HG03039 (cell line): ENCODE data around the gene HJURP.
A peak's percentile ranks its signal among the peaks of the same experiment; 100 is the strongest.
"Not testable (repeated sequence)": the region's sequence is repeated elsewhere in the genome, so short reads cannot be mapped to it uniquely, and the experiment has no call there.

ENCODE experiments used
- ATAC-seq: cut with Tn5 transposase; IDR thresholded peaks from one replicate; pipeline ENCODE4 v1.9.1; 2021; ENCODE audit warnings: mild to moderate bottlenecking, moderate library complexity; ENCODE audit not compliant: unreplicated experiment

HJURP gene, protein sequence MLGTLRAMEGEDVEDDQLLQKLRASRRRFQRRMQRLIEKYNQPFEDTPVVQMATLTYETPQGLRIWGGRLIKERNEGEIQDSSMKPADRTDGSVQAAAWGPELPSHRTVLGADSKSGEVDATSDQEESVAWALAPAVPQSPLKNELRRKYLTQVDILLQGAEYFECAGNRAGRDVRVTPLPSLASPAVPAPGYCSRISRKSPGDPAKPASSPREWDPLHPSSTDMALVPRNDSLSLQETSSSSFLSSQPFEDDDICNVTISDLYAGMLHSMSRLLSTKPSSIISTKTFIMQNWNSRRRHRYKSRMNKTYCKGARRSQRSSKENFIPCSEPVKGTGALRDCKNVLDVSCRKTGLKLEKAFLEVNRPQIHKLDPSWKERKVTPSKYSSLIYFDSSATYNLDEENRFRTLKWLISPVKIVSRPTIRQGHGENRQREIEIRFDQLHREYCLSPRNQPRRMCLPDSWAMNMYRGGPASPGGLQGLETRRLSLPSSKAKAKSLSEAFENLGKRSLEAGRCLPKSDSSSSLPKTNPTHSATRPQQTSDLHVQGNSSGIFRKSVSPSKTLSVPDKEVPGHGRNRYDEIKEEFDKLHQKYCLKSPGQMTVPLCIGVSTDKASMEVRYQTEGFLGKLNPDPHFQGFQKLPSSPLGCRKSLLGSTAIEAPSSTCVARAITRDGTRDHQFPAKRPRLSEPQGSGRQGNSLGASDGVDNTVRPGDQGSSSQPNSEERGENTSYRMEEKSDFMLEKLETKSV

DNA sequence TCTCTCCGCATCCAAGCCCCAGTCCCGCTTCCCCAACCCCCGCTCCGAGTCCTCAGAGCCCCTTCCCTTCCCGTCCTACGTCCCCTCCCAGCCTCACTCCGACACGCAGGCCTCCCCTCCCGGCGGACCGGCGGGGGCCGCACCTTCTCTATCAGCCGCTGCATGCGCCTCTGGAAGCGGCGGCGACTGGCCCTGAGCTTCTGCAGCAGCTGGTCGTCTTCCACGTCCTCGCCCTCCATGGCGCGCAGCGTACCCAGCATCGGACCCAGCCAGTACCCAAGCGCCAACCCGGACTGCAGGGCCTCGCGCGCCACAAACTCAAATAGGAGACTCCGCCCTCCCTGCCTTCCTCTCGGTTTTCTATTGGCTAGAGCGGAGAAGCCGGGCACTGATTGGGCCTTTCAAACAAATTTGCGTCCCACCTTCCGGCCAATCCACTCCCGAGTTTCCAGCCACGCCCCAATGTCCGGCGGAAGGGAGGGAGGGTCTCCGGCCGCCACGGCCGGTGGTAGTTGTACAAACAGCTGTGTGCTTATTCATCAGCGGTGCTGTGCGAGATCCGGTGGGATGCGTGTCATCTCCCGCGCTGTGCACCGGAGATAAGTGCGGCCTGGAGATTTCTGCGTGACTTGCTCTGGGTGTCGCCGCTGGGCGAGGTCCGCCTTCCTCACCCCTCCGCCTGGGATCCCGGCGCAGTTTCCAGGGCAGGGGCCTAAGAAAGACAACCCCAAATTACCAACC, at the start of gene HJURP:
Gene HJURP, minus strand, starts transcription at position 295 of the 741 bp plus-strand sequence. Its CDS starts 35 bp downstream, at position 260.
- peak; percentile 93 for ATAC-seq

DNA sequence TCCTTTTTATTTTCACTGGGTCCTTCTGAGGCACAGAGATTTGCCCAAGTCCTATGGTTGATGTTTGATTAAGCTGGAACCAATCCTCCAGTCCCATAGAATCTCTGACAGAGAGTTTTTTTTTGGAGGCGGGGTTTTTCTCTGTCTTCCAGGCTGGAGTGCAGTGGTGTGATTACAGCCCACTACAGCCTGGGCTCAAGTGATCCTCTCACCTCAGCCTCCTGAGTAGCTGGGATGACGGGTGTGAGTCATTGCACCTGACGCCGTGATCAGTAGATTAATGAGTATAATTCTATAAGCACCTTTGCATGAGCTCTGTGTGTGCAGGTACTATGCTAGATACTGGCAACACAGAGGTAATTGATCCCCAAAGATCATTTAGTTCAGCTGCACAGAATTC, 47.5 kb upstream of the HJURP start:
- ATAC-seq: no peak

DNA sequence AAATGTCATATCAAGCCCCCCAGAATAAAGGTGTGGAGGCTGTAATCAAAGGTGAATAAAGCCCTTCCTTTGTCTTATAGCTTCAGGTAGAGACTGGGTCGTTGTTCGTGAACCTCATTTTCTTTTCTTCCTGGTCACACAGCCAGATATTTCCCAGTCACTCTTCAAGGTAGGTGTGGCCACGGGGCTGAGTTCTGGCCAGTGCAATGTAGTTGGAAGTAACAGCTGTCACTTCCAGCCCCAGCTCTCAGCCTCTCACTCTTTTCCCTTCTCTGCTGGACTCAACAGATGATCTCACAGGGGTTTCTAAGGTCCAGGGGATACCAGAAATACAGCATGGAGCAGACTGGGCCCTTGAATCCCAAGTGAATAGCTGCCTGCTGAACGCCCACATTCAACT, 47.0 kb upstream of the HJURP start:
- no peak for ATAC-seq

DNA sequence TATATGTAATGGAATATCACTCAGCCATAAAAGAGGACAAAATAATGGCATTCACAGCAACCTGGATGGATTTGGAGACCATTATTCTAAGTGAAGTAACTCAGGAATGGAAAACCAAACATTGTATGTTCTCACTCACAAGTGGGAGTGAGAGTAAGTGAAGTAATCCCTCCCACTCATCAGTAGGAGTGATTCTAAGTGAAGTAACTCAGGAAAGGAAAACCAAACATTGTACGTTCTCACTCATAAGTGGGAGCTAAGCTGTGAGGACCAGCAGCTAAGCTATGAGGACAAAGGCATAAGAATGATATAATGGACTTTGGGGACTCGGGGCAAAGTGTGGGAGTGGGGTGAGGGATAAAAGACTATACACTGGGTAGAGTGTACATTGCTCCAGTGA, 41.9 kb upstream of the HJURP start:
- ATAC-seq: not testable (repeated sequence)

DNA sequence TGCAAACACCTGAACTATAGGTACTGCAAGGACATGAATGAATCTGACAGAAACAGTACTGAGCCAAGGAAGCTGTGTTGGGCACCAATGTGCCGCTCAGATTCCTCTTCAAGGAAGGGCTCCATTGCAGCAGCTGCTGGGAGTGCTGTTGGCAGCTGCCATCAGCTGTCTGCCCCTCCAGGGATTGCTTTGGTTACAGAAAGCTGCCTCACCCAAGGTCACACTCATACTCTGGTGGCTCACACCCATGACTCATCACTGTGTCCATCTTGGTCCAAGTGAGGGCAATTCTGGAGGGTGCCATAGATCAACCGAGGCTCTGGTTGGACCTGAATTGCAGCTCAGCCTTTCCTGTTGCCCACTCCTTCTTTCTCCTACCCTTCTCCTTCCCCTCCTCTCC, 38.5 kb upstream of the HJURP start:
- no peak for ATAC-seq

DNA sequence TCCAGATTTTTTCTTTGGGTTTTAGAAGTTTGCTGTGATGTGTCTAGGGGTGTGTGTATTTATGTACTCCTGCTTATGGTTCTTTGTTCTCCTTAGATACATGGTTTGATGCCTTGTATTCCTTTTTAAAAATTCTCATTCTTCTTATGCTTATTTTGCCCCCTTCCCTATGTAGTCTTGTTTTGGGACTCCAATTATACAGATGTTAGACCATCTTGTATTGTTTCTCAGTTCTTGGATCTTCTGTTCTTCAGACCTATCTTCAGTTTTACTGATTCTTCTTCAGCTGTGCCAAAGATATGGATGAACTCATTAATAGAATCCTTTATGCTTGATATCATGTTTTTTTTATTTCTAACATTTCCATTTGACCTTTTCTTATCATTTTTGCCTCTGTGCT, 28.0 kb upstream of the HJURP start:
- no peak for ATAC-seq

DNA sequence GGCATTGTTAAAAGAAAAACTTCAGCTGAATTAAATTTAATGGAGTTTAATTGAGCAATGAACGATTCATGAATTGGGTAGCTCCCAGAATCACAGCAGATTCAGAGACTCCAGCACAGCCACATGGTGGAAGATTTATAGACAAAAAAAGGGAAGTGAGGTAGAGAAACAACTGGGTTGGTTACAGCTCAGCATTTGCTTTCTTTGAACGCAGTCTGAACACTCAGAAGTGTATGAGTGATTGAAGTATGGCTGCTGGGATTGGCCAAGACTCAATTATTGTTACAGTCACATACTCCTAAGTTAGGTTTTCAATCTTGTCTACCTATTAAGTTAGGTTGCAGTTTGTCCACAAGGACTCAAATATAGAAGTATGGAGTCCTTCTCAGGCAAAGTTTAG, 17.8 kb upstream of the HJURP start:
- ATAC-seq: not testable (repeated sequence)

DNA sequence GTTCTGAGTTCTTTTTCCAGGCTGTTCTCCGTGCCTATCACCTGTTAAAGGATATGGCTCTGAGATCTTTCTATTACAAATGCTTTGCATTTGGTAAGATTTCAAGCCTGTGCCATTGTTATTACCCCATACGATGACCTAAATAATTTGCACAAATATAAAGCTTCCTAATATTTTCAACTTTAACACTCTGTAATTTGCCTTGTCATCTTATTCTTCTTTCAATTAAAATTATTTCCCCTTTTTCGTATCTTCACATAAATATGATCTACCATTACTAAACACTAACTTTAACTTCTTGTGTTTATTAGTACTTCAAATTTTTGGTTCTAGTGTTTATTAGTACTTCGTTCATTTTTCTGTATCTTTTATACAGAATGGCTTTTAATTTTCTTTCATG, 17.1 kb upstream of the HJURP start:
- ATAC-seq: no peak

DNA sequence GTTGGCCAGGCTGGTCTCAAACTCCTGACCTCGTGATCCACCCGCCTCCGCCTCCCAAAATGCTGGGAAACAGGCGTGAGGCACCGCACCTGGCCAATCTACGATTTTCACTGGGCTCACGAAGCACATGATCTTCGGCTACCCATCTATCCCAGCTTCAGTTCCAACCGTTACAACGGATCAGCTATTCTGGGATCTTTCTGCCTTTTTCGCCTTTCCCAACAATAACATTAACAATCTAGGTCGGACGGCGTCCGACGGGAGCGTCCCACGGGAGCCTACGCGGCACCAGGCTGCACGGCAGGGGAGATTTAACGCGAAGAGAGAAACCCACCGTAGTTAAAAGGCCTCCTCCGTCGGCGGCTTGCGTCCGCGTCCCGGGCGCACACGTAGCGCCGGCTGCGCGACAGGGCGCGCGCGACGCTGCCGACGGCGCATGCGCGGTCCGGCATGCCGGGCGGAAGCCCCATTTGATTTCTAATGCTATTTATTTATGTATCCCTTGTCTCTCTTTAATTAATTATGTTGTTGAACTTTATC, 13.7 kb upstream of the HJURP start, which contains the start of gene MSL3B:
Gene MSL3B, minus strand, starts transcription at position 394 of the 540 bp plus-strand sequence.
- ATAC-seq: no peak

DNA sequence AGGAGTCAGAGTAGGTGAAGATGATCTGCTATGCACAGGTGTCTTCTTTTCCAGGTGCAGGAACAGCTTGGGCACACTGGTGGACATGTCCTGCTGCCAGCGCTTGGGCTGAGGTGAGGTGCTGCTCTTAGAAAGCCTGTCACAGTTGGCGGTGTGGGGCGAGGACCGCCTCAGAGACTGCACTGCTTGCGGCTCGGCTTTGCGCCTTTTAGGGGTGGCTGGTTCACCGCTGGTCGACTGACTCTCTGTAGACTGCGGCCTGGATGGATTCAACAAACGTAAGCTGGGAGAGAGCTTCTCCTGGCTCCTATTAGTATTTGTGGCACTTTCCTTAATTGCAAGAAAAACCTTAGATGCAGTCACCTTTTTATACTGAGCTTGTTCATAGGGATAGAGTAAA, 12.1 kb upstream of the HJURP start:
- no peak for ATAC-seq

DNA sequence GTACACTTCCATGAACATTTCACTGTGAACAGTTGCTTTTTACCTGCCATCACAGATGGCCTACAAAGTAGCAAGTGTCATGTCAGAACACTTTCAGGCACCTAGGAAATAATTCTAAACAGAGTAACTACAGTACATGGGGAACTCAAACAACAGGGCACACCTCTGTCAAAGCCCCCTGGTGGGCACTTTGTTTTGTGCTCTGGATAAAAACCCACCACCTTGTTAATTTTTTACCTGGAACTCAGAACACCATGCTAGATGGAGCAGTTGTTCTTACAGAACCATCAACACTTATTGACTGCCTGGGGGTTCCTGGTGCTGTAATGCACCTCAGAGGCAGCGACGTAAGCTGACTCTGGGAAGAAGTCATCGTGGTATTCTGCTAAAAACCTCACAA, 11.5 kb upstream of the HJURP start:
- no peak for ATAC-seq

DNA sequence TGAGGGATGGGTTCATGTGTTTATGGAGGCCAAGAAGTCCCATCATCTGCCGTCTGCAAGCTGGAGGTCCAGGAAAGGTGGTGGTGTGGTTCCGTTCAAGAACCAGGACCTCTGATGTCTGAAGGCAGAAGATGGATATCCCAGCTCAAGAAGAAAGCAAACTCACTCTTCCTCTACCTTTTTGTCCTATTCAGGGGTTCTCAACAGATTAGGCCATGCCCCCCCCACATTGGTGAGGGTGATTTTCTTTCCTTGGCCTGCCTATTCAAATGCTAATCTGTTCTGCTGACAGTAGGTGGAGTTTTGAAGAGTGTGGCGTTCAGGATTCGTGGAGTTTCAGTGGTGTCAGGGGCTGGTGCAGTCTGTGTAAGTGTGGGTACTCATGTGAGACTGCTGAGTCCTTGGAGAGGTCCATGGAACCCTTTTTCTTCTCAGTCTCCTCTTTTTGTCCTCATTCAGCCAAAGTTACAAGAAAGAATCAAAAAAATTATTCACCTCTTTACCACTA, 8.0 kb upstream of the HJURP start:
- ATAC-seq: no peak

DNA sequence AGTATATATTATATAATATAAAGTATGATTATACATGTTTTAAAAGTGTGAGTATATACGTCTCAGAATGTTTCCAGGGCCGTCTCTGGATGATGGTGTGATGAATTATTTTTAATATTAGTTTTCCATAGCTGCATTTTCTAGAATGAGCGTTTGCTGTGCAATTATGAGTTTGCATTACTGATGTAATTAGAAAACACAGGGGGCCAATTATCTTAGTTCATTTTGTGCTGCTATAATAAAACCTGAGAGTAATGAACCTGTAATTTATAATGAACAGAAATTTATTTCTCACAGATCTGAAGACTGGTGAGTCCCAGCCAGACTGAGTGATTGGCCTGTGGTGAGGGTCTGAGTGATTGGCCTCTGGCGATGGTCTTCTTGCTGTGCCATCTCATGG, 4.0 kb upstream of the HJURP start:
- ATAC-seq: no peak

DNA sequence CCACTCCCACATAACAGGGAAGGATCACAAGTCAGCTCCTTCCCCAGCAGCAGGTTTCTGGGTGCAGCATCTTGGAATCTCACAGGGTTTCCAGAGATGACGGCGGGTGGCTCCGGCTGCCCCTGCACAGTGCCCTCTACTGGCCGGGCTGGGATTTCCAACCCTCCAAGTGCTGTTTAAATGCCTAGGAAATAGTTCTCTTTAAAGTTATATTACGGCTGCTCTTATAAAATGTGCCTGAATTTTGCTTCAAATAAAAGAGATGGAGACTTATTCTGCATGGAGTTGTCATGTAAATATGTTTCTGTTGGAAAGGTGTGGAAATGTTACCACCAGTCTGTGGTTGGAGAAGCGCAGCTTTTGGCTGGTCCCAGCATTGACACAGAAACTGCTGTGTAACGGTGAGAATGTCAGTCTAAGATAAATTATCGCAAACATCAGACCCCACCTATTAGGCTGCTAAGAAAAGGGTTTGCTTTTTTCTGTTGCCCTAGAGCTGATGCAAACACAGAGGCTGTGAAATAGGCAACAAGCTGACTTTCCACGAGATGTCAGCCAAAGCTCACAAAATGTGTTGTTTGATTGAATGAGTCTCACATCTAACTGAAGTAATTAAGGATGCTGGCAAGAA, 3.3 kb upstream of the HJURP start:
- ATAC-seq: no peak

DNA sequence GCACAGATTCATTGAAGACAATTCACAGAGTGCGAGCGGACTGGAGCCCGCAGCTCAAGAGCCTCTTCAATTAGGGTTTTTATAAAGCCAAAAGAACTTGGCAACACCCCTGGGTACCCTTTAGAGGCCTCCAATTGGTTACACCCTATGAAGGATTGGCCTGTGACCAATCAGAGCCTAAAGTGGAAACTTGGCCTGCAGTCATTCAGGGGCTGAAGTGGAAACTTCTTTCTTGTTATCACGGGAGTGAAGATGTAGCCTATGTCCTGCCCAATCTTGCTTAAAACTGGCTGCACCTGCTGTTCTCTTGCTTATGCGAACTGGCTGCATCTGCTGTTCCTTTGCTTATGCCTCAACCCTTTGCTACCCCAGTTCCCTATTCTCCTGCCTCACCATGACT, 1.8 kb upstream of the HJURP start:
- no peak for ATAC-seq

DNA sequence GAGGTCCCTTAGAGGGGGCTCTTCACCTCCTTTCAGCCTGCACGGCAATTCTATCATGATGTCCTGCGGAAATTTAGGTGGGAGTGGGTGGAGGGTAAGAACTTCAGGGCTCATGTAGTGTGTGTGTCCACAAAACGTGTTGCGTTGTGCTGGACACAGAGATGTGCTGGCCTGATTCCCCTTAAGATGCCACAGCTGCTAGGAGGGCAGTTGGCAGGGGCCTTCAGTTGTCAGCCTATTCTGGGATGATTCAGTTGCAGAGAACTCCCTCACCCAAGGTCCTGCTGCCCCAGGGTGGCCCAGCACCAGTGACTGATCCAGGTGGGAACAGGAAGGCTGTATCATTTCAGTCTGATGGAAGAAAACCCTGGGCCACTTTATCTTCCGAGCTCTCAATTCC, 1.0 kb upstream of the HJURP start:
- no peak for ATAC-seq

DNA sequence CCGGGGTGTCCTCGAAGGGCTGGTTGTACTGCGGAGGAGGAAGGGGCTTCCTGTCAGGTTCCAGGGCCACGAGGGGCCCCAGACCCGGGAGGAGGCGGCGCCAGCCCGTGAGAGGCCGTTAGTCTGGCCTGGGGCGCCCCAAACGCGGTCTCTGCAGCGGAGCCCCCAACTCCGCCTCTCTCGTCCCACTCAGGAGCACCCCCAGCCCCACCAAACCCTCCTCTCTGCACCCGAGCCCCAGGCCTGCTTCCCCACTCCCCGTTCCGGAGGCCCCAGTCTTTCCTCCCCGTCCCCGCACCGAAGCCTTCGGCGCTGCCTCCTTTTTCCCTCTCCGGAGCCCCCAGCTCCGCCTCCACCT, 473 bp downstream of the HJURP start:
- ATAC-seq: no peak

DNA sequence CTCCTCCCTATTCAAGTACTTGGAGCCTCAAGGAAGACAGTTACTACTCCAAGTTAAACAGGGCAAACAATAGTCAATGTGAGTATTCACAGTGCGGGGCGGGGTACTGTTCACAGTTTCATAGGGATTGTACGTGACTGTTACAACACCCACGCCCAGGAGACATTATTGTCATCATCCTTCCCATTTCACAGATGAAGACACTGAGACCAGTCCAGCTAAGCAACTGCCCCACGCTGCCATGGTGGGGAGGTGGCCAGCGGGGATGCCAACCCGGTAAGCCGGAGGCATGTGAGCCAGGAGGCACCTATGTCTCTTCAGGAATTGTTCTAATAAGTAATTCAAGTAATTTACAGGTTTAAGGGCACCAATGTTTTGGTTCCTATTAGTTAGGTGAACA, 982 bp downstream of the HJURP start:
- ATAC-seq: no peak

DNA sequence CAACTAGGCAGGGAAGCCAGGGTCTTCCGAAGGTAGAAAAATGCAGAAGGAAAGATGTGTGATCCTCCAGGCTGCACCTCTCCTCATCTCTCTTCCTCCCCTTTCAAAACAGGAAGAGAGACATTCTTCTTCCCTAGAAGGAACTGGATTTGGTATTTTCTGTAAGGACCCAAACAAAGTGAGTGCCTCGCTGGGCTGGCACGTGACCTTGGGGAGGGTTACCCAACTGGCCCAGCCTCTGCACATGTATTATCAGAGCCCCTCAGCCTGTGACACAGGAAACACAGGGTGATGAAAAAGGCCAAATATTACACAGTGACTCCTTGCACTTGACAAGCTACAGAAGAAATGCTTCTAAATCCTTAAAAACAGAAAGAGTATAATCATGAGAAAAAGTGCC, 2.3 kb downstream of the HJURP start:
- ATAC-seq: no peak

DNA sequence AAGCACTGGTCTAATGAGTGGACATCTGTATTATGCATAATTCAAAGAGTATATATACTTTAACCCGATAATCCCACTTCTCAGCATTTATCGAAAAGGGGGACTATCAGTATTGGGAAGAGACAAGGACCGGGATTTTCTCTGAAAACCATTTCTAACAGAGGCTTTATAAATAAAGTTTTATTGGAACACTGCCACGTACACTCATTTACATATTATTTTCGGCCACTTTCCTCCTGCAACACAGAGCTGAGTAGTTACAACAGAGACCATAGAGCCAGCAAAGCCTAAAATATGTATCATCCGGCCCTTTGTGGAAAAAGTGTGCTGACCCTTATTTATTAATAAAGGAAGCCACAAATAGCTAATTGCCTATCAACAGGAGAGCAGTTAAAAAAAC, 3.2 kb downstream of the HJURP start:
- no peak for ATAC-seq

DNA sequence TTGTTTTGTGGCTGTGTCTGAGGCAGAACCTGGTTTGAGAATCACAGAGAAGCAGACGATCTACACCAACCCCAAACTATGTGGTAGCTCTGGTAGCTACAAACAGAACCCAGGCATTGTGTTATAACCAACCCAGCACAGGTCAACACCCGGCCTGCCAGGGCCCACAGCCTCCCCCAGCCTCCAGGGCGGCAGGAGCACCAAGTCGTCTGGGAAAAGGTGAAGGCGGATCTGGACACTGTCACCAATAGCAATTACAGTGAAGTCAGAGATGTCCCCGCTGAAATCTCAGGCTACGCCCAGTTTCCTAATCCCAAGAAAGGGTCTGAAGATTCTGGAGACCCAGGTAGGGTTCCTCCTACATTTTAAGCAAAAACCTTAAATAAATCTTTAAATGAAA, 3.6 kb downstream of the HJURP start:
- no peak for ATAC-seq
